ENCODE measurements around the gene SNAP23.

DNA sequence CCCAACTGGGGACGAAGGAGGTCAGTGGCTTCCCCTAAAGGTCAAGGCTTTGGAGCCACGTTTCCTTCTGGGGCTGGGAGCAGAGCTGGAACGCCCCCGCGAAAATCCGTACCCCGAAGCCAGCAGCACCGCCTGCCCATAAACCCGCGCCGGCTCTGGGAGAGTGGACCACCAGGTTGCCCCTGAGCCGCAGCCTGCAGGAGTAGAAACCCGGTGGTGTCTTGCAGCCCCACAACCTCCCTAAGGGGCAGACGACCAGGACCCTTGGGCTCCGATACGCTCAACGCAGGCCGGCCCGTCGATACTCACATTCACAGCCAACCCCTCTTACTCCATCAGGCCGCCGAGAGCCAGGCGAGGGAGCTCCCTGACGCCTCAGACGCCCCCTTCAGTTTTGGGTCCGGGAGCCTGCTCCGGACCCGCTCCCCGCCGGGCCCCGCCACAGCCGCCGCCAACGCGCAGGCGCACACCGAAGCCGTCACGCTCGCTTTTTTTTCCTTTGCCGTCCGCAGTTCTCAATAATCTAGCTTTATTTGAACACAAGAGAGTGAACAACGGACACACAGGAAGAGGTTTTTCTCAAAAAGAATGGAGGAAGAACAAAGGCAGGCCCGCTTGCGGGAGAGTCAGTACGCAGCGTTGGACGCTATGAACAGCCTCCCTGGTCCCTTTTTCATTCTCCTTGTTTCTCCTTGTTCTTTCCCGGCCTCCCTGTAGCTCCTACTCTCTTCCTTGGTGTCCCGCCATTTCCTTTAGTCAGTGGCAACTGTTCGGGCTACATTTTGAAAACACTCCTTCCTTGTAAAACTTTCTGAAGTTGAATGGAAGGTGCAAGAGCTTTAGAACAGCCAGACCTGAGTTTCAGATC lies 4.5 kb upstream of the SNAP23 start, which contains the start of gene ZNF106:
- TF ChIP-seq, protein P1, sequence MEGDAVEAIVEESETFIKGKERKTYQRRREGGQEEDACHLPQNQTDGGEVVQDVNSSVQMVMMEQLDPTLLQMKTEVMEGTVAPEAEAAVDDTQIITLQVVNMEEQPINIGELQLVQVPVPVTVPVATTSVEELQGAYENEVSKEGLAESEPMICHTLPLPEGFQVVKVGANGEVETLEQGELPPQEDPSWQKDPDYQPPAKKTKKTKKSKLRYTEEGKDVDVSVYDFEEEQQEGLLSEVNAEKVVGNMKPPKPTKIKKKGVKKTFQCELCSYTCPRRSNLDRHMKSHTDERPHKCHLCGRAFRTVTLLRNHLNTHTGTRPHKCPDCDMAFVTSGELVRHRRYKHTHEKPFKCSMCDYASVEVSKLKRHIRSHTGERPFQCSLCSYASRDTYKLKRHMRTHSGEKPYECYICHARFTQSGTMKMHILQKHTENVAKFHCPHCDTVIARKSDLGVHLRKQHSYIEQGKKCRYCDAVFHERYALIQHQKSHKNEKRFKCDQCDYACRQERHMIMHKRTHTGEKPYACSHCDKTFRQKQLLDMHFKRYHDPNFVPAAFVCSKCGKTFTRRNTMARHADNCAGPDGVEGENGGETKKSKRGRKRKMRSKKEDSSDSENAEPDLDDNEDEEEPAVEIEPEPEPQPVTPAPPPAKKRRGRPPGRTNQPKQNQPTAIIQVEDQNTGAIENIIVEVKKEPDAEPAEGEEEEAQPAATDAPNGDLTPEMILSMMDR (IDR thresholded peaks at IDR 0.05; ENCODE audit: low read length): no peak
- no peak for TF ChIP-seq EZH2phosphoT487 (IDR thresholded peaks at IDR 0.05; ENCODE audit: low read length)
